Astrocyte (in vitro differentiated cells and primary cell): ENCODE results near the gene TBKBP1. TPM values are rescaled to one million over a fixed set of nuclear protein-coding genes. Genes with fewer than 3 reads are reported as not detected.

Experiments used
- DNase-seq: peaks from one replicate; pipeline ENCODE4 v3.0.0-alpha.2; 2010; ENCODE audit warnings: low read depth
- FAIRE-seq: peaks from 2 replicates; lab custom pipeline; 2011; peaks lifted over from hg19 to GRCh38; lab: Jason Lieb, UNC
- H2AFZ ChIP-seq: 2 replicates; pipeline ENCODE4 v1.6.0; 2012; ENCODE audit warnings: low read depth, low read length, inconsistent platforms
- H3K27ac ChIP-seq: 2 replicates; pipeline ENCODE4 v1.5.1; 2011; ENCODE audit warnings: low read depth, low read length, inconsistent platforms
- H3K27me3 ChIP-seq: 2 replicates; pipeline ENCODE4 v1.6.0; 2011; ENCODE audit warnings: low read length, inconsistent platforms; ENCODE audit not compliant: insufficient read depth
- H3K36me3 ChIP-seq: 2 replicates; pipeline ENCODE4 v1.5.1; 2011; ENCODE audit warnings: low read length, inconsistent platforms; ENCODE audit not compliant: insufficient read depth
- H3K4me1 ChIP-seq: 2 replicates; pipeline ENCODE4 v1.5.1; 2011; ENCODE audit warnings: low read length, inconsistent platforms; ENCODE audit not compliant: insufficient read depth
- H3K4me2 ChIP-seq: 2 replicates; pipeline ENCODE4 v1.6.0; 2012; ENCODE audit warnings: low read length, inconsistent platforms
- H3K4me3 ChIP-seq: 2 replicates; pipeline ENCODE4 v1.5.1; 2011; ENCODE audit warnings: low read depth, mild to moderate bottlenecking, low read length, inconsistent platforms; ENCODE audit not compliant: insufficient read depth
- H3K79me2 ChIP-seq: 2 replicates; pipeline ENCODE4 v1.6.0; 2012; ENCODE audit warnings: mild to moderate bottlenecking, low read length, inconsistent platforms; ENCODE audit not compliant: insufficient read depth
- H3K9ac ChIP-seq: 2 replicates; pipeline ENCODE4 v1.6.0; 2012; ENCODE audit warnings: mild to moderate bottlenecking, low read length, inconsistent platforms
- H3K9me3 ChIP-seq: 2 replicates; pipeline ENCODE4 v1.5.1; 2012; ENCODE audit warnings: low read depth, mild to moderate bottlenecking, low read length, inconsistent platforms; ENCODE audit not compliant: insufficient read depth
- H4K20me1 ChIP-seq: 2 replicates; pipeline ENCODE4 v1.6.0; 2012; ENCODE audit warnings: low read length, inconsistent platforms; ENCODE audit not compliant: insufficient read depth
- H3K27ac Mint-ChIP-seq: one replicate; pipeline ENCODE4 v1.8.0; 2021; ENCODE audit warnings: mild to moderate bottlenecking, mixed read lengths; ENCODE audit not compliant: unreplicated experiment
- H3K27me3 Mint-ChIP-seq: one replicate; pipeline ENCODE4 v1.8.0; 2021; ENCODE audit warnings: low read depth, mixed read lengths; ENCODE audit not compliant: unreplicated experiment
- H3K36me3 Mint-ChIP-seq: one replicate; pipeline ENCODE4 v1.8.0; 2021; ENCODE audit warnings: low read depth, mixed read lengths; ENCODE audit not compliant: unreplicated experiment
- H3K4me1 Mint-ChIP-seq: one replicate; pipeline ENCODE4 v1.8.0; 2021; ENCODE audit warnings: low read depth, mixed read lengths; ENCODE audit not compliant: unreplicated experiment
- H3K4me3 Mint-ChIP-seq: one replicate; pipeline ENCODE4 v1.8.0; 2021; ENCODE audit warnings: mild to moderate bottlenecking, moderate library complexity, mixed read lengths; ENCODE audit not compliant: unreplicated experiment
- H3K9me3 Mint-ChIP-seq: one replicate; pipeline ENCODE4 v1.8.0; 2021; ENCODE audit warnings: mild to moderate bottlenecking, mixed read lengths; ENCODE audit not compliant: unreplicated experiment
- CTCF ChIP-seq: IDR thresholded peaks from 2 replicates; pipeline ENCODE4 v1.5.1; 2011; ENCODE audit warnings: low read depth, mild to moderate bottlenecking, inconsistent platforms, low read length, moderate library complexity; ENCODE audit not compliant: insufficient read depth
- EZH2 ChIP-seq: IDR thresholded peaks from 2 replicates; pipeline ENCODE4 v1.6.1; 2012; ENCODE audit warnings: mild to moderate bottlenecking, low read length, inconsistent platforms; ENCODE audit not compliant: insufficient read depth
- total RNA-seq: library from RNA; stranded (reverse); gene quantifications from 2 replicates; pipeline ENCODE4 v1.2.1, GENCODE V29; 2021

The TBKBP1 gene
- total RNA-seq, 1 donor from 2014 or later, result 26.7 TPM

GRCh38 chr17:47685556-47686275 is 8.2 kb upstream of the TBKBP1 start:
- Histone ChIP-seq H3K9me3 (no peaks in the 10 kb centered on the region), H3K36me3 (peaks cover 45% of the 10 kb centered on the region), H3K4me1 (peaks cover 21% of the 10 kb centered on the region), H2AFZ (no peak overlapping the region), H3K79me2 (no peaks in the 10 kb centered on the region), H3K4me3 (no peak overlapping the region), H3K9ac (peak overlapping the region; percentile 1), H3K4me2 (peak overlapping the region; percentile 16), H3K27me3 (no peaks in the 10 kb centered on the region), H4K20me1 (peaks cover 57% of the 10 kb centered on the region), H3K27ac (peak overlapping the region; percentile 49)
- TF ChIP-seq EZH2 (no peak), CTCF (no peak)
- Mint-ChIP-seq H3K27me3 (no peaks in the 10 kb centered on the region), H3K4me3 (peak overlapping the region; percentile 8), H3K27ac (peak overlapping the region; percentile 94), H3K4me1 (peaks cover 40% of the 10 kb centered on the region), H3K9me3 (no peaks in the 10 kb centered on the region), H3K36me3 (peaks cover 16% of the 10 kb centered on the region)
- no peak for DNase-seq
- FAIRE-seq, result no peak

- peak; percentile 39 for FAIRE-seq
- peak; percentile 57 for DNase-seq
- no peaks in the 10 kb centered on the region for H3K27me3 Mint-ChIP-seq
- Histone ChIP-seq H3K9me3 (no peaks in the 10 kb centered on the region), H3K4me1 (peaks cover 21% of the 10 kb centered on the region), H4K20me1 (peaks cover 54% of the 10 kb centered on the region), H3K36me3 (peaks cover 41% of the 10 kb centered on the region), H3K4me3 (no peak overlapping the region), H3K27ac (peak overlapping the region; percentile 49), H3K79me2 (no peaks in the 10 kb centered on the region), H3K9ac (peak overlapping the region; percentile 1), H3K27me3 (no peaks in the 10 kb centered on the region), H2AFZ (no peak overlapping the region), H3K4me2 (peak overlapping the region; percentile 16)
- peak overlapping the region; percentile 8 for H3K4me3 Mint-ChIP-seq
- no peaks in the 10 kb centered on the region for H3K9me3 Mint-ChIP-seq
- no peak for TF ChIP-seq CTCF
- no peak for TF ChIP-seq EZH2
- H3K27ac Mint-ChIP-seq, result peak overlapping the region; percentile 94
- peaks cover 16% of the 10 kb centered on the region for H3K36me3 Mint-ChIP-seq
- peaks cover 38% of the 10 kb centered on the region for H3K4me1 Mint-ChIP-seq
Measured at GRCh38 chr17:47686276-47686635, 7.7 kb upstream of the TBKBP1 start.
